DND-41 (cell line): ENCODE data around the gene NLGN4X.
A peak's percentile ranks its signal among the peaks of the same experiment; 100 is the strongest.

Experiments
- ATAC-seq: fragments of 200-7000 bp; cut with Tn5 transposase; 3 replicates; pipeline ENCODE4 v1.9.1; 2021; ENCODE audit warnings: low read depth; ENCODE audit not compliant: insufficient read depth
- DNase-seq: peaks from one replicate; pipeline ENCODE4 v3.0.0-alpha.2; 2020
- H2AFZ ChIP-seq: 2 replicates; pipeline ENCODE4 v1.6.0; 2012; ENCODE audit warnings: low read depth, low read length
- H3K27ac ChIP-seq: 2 replicates; pipeline ENCODE4 v1.5.1; 2012; ENCODE audit warnings: low read length, inconsistent platforms
- H3K27me3 ChIP-seq: fragments of 200-600 bp; sonication (generic); 2 replicates; pipeline ENCODE4 v1.6.0; 2012; ENCODE audit warnings: low read length, mild to moderate bottlenecking, inconsistent platforms; ENCODE audit not compliant: insufficient read depth, poor library complexity
- H3K36me3 ChIP-seq: 2 replicates; pipeline ENCODE4 v1.5.1; 2012; ENCODE audit warnings: low read length, inconsistent platforms; ENCODE audit not compliant: insufficient read depth
- H3K4me1 ChIP-seq: 2 replicates; pipeline ENCODE4 v1.5.1; 2012; ENCODE audit warnings: mild to moderate bottlenecking, low read length; ENCODE audit not compliant: insufficient read depth
- H3K4me2 ChIP-seq: 2 replicates; pipeline ENCODE4 v1.6.0; 2012; ENCODE audit warnings: mild to moderate bottlenecking, moderate library complexity, low read length, inconsistent platforms; ENCODE audit not compliant: insufficient read depth
- H3K4me3 ChIP-seq, 2 experiments: fragments of 200-600 bp in 1 of 2; shearing (Covaris generic) in 1 of 2; 2 replicates each; pipeline ENCODE4 v1.5.1; 2012 to 2016; ENCODE audit warnings: inconsistent platforms in 2 of 2, low read length in 2 of 2, mild to moderate bottlenecking in 2 of 2, low read depth in 1 of 2, moderate library complexity in 1 of 2
- H3K79me2 ChIP-seq: 2 replicates; pipeline ENCODE4 v1.6.0; 2012; ENCODE audit warnings: low read length, inconsistent platforms; ENCODE audit not compliant: insufficient read depth
- H3K9ac ChIP-seq: 2 replicates; pipeline ENCODE4 v1.6.0; 2012; ENCODE audit warnings: low read depth, mild to moderate bottlenecking, inconsistent platforms, low read length, moderate library complexity
- H3K9me3 ChIP-seq: 2 replicates; pipeline ENCODE4 v1.5.1; 2012; ENCODE audit warnings: low read length, moderate library complexity, mild to moderate bottlenecking, inconsistent platforms; ENCODE audit not compliant: insufficient read depth, severe bottlenecking
- H4K20me1 ChIP-seq: 2 replicates; pipeline ENCODE4 v1.6.0; 2012; ENCODE audit warnings: low read length; ENCODE audit not compliant: insufficient read depth
- EZH2 ChIP-seq: IDR thresholded peaks from 3 replicates; pipeline ENCODE4 v1.6.1; 2012; ENCODE audit warnings: borderline replicate concordance, low read depth, mild to moderate bottlenecking, moderate library complexity, low read length, inconsistent platforms; ENCODE audit not compliant: severe bottlenecking
- TF ChIP-seq, protein P1 (sequence below): IDR thresholded peaks from 2 replicates; pipeline ENCODE4 v1.5.1; 2012; ENCODE audit warnings: borderline replicate concordance, low read length, moderate library complexity, mild to moderate bottlenecking; ENCODE audit not compliant: poor library complexity, severe bottlenecking; ENCODE audit errors: extremely low read depth

The NLGN4X gene

GRCh38 chrX:6024204-6024603 lies 204.5 kb downstream of the NLGN4X start:
- Histone ChIP-seq H2AFZ (no peak overlapping the region), H3K27ac (no peak overlapping the region), H3K36me3 (peaks cover 84% of the 10 kb centered on the region), H3K4me2 (no peak overlapping the region), H3K27me3 (no peaks in the 10 kb centered on the region), H3K9ac (no peak overlapping the region), H3K4me3 (no peak overlapping the region), H3K4me1 (peaks cover 66% of the 10 kb centered on the region), H4K20me1 (peaks cover 62% of the 10 kb centered on the region), H3K9me3 (no peaks in the 10 kb centered on the region), H3K79me2 (peaks cover 97% of the 10 kb centered on the region)
- ATAC-seq (no peak), DNase-seq (no peak)
- TF ChIP-seq, protein P1, sequence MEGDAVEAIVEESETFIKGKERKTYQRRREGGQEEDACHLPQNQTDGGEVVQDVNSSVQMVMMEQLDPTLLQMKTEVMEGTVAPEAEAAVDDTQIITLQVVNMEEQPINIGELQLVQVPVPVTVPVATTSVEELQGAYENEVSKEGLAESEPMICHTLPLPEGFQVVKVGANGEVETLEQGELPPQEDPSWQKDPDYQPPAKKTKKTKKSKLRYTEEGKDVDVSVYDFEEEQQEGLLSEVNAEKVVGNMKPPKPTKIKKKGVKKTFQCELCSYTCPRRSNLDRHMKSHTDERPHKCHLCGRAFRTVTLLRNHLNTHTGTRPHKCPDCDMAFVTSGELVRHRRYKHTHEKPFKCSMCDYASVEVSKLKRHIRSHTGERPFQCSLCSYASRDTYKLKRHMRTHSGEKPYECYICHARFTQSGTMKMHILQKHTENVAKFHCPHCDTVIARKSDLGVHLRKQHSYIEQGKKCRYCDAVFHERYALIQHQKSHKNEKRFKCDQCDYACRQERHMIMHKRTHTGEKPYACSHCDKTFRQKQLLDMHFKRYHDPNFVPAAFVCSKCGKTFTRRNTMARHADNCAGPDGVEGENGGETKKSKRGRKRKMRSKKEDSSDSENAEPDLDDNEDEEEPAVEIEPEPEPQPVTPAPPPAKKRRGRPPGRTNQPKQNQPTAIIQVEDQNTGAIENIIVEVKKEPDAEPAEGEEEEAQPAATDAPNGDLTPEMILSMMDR, result no peak
- TF ChIP-seq EZH2, result no peak

- Histone ChIP-seq H3K4me2 (no peak overlapping the region), H3K9me3 (no peaks in the 10 kb centered on the region), H2AFZ (no peak overlapping the region), H3K27me3 (no peaks in the 10 kb centered on the region), H3K9ac (no peak overlapping the region), H3K4me1 (peaks cover 51% of the 10 kb centered on the region), H3K79me2 (peaks cover 100% of the 10 kb centered on the region), H4K20me1 (peaks cover 70% of the 10 kb centered on the region), H3K27ac (peak overlapping the region; percentile 57), H3K4me3 (no peak overlapping the region), H3K36me3 (peaks cover 87% of the 10 kb centered on the region)
- ATAC-seq (peak; percentile 90), DNase-seq (peak; percentile 67)
- no peak for TF ChIP-seq EZH2
- TF ChIP-seq, protein P1, result peak; percentile 72
These were observed 207.2 kb downstream of the NLGN4X start for GRCh38 chrX:6021316-6022091.

GRCh38 chrX:6019076-6019475 lies 209.6 kb downstream of the NLGN4X start:
- Histone ChIP-seq H3K4me3 (no peak overlapping the region), H4K20me1 (peaks cover 82% of the 10 kb centered on the region), H3K36me3 (peaks cover 87% of the 10 kb centered on the region), H3K9me3 (no peaks in the 10 kb centered on the region), H3K4me2 (no peak overlapping the region), H3K27me3 (no peaks in the 10 kb centered on the region), H3K27ac (no peak overlapping the region), H3K9ac (no peak overlapping the region), H2AFZ (no peak overlapping the region), H3K79me2 (peaks cover 100% of the 10 kb centered on the region), H3K4me1 (peaks cover 30% of the 10 kb centered on the region)
- no peak for TF ChIP-seq EZH2
- TF ChIP-seq, protein P1, result no peak
- ATAC-seq (no peak), DNase-seq (no peak)
